ENCODE data around the gene DCDC2.

Gene DCDC2

DNA sequence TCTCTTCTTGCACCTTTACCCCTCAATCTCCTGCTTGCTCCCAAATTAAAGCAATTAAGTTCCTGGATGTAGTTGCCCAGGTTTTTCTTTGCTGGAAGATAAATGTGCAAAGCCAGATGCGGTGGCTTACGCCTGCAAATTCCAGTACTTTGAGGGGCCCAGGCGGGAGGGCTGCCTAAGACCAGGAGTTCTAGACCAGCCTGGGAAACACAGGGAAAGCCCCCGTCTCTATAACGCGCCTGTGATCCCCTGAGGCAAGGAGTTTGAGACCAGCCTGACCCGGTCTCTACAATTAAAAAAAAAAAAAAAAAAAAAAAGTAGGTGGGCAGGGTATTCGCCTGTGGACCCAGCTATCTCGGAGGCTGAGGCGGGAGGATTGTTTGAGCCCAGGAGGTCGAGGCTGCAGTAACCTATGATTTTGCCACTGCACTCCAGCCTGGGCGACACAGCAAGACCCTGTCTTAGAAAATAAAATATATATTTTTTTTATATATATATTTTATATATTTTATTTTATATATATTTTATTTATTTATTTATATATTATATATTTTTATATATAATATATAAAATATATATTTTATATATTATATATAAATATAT is 461 bp upstream of the DCDC2 start:
- Mint-ChIP-seq H3K27ac (no peak overlapping the region), H3K36me3 (no peaks in the 10 kb centered on the region), H3K9me3 (no peaks in the 10 kb centered on the region), H3K27me3 (peaks cover 8% of the 10 kb centered on the region), H3K4me1 (peaks cover 17% of the 10 kb centered on the region), H3K4me3 (peak overlapping the region; percentile 70)
- DNase-seq (ENCODE audit: low spot score in 2 of 2) (no peak), ATAC-seq (ENCODE audit: low read depth) (no peak)

DNA sequence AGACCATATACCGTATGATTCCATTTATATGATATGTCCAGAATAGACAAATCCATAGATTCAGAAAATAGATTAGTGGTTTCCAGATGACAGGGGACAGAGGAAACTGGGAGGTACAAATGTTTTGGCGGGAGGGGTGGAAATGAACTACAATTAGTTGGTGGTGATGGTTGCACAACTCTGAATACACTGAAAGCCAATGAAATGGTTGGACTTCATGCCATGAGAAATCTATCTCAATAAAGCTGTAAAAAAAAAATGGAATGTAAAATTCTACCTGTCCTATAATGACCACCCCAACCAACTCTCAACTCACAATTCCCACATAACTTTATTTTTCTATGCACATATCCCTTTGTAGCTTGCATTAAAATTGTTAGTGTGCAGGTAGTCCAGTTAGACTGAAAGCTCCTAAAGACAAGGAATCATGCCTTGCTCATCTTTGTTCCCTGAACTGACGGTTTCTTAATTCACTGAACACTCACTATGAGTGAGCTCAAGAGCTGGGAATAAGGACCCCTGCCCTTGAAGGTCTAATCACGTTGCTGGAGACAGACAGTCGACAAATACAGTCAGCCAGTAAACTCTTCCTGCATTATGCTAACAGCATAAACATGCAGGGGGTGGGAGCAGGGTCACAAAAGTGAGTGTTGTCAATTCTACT is 1.4 kb downstream of the DCDC2 start:
- no peaks in the 10 kb centered on the region for H3K36me3 Mint-ChIP-seq
- DNase-seq (ENCODE audit: low spot score in 2 of 2) (no peak), ATAC-seq (ENCODE audit: low read depth) (no peak)
- H3K27me3 Mint-ChIP-seq, result peaks cover 4% of the 10 kb centered on the region
- no peak overlapping the region for H3K27ac Mint-ChIP-seq
- peaks cover 17% of the 10 kb centered on the region for H3K4me1 Mint-ChIP-seq
- H3K4me3 Mint-ChIP-seq, result no peak overlapping the region
- H3K9me3 Mint-ChIP-seq, result no peaks in the 10 kb centered on the region

DNA sequence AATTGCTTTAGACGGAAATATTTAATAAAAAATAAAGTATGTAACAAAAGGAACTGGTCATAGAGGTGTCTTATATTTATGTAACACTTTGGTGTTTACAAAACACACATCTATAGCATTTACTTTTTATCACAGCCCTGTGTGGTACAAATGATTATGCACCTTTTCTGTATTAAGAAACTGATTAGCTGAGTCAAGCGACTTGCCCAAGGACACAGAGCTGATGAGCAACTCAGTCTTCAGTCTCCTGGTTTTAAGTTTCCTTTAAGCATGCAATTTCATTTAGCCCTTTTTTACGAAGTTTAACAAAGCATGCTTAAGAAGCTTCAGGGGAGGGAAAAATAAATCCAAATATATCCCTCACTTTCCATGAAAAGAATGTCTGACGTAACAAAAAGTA is 2.5 kb downstream of the DCDC2 start:
- peaks cover 8% of the 10 kb centered on the region for H3K27me3 Mint-ChIP-seq
- no peak for DNase-seq (ENCODE audit: low spot score in 2 of 2)
- H3K36me3 Mint-ChIP-seq, result no peaks in the 10 kb centered on the region
- H3K4me3 Mint-ChIP-seq, result no peak overlapping the region
- no peak overlapping the region for H3K27ac Mint-ChIP-seq
- H3K9me3 Mint-ChIP-seq, result no peaks in the 10 kb centered on the region
- no peak for ATAC-seq (ENCODE audit: low read depth)
- H3K4me1 Mint-ChIP-seq, result peaks cover 16% of the 10 kb centered on the region

DNA sequence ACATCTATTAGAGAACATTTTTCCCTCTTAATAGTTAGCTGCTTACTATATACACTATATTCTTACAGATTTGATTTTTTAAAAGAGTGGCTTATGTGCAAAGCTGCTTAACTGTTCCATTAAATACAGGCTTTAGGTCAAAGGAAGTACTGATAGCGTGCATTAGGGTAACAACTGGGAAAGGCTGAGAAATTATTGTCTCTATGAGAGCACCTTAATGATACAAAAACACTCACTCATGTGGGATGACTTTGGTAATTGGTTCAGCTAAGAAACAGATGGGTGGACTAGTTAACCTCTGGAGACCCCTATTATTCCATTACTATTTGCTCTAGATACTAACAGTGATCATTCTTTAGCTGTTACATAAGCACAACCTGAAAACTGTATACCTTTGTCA is 4.0 kb downstream of the DCDC2 start:
- H3K4me3 Mint-ChIP-seq, result no peak overlapping the region
- peaks cover 8% of the 10 kb centered on the region for H3K4me1 Mint-ChIP-seq
- H3K36me3 Mint-ChIP-seq, result no peaks in the 10 kb centered on the region
- DNase-seq (ENCODE audit: low spot score in 2 of 2), result no peak
- no peaks in the 10 kb centered on the region for H3K9me3 Mint-ChIP-seq
- peaks cover 12% of the 10 kb centered on the region for H3K27me3 Mint-ChIP-seq
- H3K27ac Mint-ChIP-seq, result no peak overlapping the region
- no peak for ATAC-seq (ENCODE audit: low read depth)

DNA sequence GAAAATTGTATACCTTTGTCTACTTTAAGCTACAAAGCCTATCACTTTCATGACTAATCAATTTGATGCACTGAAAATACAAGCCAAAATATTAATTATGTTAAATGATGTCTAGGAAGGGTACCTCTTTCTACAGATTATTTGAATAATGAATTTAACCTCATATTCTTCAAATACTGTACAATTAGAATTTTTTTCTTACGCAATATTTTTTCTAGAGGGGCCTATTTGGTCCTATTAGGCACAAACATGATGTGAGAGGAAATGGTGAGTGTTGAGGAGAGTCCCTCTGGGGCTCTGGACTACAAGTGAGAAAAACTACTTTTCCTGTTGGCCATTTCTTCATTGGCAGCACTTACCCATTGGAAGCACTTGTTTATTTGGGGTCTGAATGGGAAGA is 5.4 kb downstream of the DCDC2 start:
- no peak for ATAC-seq (ENCODE audit: low read depth)
- Mint-ChIP-seq H3K27ac (no peak overlapping the region), H3K27me3 (peaks cover 10% of the 10 kb centered on the region), H3K9me3 (no peaks in the 10 kb centered on the region), H3K4me1 (peaks cover 2% of the 10 kb centered on the region), H3K36me3 (no peaks in the 10 kb centered on the region), H3K4me3 (no peak overlapping the region)
- DNase-seq (ENCODE audit: low spot score in 2 of 2), result no peak

DNA sequence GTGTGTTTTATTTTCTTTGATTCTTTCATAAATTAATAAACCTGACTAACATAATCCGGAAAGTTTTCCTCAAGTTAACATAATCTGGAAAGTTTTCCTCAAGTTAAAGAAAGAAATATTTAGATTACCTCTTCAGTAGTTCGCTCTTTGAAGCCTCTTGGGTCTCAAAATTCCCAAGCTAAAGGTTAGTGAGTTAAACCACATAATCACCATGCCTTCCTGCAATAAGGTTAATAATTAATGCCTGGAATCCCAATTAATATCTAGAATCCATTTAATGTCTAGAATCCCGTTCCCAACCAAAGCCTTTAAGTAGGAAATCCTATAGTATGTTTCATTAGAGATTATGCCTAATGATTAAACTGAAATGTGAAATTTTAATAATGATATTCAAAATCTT is 12.9 kb downstream of the DCDC2 start:
- no peaks in the 10 kb centered on the region for H3K4me1 Mint-ChIP-seq
- H3K9me3 Mint-ChIP-seq, result no peaks in the 10 kb centered on the region
- no peak overlapping the region for H3K27ac Mint-ChIP-seq
- no peaks in the 10 kb centered on the region for H3K36me3 Mint-ChIP-seq
- no peak overlapping the region for H3K4me3 Mint-ChIP-seq
- ATAC-seq (ENCODE audit: low read depth), result no peak
- no peak for DNase-seq (ENCODE audit: low spot score in 2 of 2)
- peaks cover 22% of the 10 kb centered on the region for H3K27me3 Mint-ChIP-seq

DNA sequence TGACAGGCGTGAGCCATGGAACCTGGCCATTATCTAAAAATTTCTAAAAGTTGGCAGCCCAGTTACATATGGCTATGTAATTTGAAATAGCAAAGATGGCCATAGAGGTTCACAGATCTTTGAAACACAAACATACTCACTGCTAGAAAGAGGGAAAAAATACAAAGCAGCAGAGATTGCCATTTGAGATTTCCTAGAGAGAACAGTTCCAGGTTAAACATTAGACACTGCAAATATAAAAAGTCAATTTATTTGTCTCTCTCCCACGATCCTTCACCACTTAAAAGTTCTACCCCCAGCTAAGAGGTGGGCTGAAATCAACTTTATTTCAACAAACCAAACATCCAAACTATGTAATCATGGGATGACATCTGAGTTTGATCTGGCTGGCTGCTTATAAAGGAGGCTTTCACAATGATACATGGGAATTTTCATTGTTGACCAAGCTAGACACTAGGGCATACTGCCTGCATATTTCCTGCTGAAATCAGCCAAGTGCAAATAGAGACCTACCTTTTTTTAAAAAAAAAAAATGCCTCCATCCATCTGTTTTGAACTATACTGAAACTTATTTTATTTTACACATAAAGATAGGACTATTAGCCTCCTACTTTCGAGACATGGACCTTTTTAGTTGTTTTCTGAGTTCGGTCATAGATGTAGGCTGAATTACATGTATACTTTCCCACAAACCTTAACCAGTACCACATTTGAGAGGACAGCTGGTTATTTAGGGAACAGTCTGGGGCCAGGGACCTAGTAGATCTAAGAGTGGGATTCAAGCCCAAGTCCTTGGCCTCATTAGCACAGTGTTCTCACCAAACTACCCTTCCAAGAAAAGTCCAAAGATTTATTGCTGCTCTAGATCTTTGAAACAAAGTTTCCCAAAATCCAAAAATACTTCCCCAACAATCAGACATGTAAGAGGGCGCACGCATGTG is 16.6 kb downstream of the DCDC2 start:
- Mint-ChIP-seq H3K36me3 (peaks cover 2% of the 10 kb centered on the region), H3K27me3 (peaks cover 16% of the 10 kb centered on the region), H3K4me1 (no peaks in the 10 kb centered on the region), H3K9me3 (peaks cover 10% of the 10 kb centered on the region), H3K27ac (no peak overlapping the region), H3K4me3 (no peak overlapping the region)
- DNase-seq (ENCODE audit: low spot score in 2 of 2) (no peak), ATAC-seq (ENCODE audit: low read depth) (no peak)

DNA sequence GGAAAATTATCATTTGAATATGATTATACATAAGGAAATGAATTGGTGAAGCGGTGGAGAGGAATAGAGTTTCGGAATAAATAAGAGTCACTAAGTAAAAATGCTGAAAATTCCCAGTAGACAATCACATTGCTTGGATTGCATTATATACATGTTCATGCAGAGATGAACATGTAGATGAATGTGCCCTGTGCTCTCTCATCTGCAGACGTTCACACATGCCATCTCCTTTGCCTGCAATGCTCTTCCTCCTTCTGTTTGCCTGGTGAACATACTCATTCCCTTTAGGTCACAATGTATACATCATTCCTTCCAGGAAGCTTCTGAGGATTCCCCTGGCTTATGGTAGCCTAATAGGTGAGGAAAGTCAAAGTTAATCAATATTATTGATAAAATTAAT is 17.9 kb downstream of the DCDC2 start:
- Mint-ChIP-seq H3K4me3 (no peak overlapping the region), H3K9me3 (peaks cover 10% of the 10 kb centered on the region), H3K27ac (no peak overlapping the region), H3K4me1 (no peaks in the 10 kb centered on the region), H3K27me3 (peaks cover 13% of the 10 kb centered on the region), H3K36me3 (peaks cover 2% of the 10 kb centered on the region)
- no peak for ATAC-seq (ENCODE audit: low read depth)
- DNase-seq (ENCODE audit: low spot score in 2 of 2), result no peak

DNA sequence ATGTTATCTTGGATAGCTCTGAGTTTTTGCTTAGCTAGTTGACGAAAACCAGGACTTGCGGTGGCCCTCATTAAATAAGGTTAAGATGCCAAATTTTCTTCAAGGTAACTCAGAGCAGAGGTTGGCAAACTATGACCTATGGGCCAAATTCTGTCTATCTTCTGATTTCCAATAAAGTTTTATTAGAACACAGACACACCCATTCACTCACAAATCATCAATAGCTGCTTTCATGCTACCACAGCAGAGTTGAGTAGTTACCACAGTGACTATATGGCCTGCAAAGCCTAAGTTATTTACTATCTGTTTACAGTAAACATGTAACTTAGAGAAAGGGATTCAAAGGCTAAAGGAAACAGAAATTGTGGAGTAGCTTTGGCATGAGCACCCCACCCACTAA is 23.6 kb downstream of the DCDC2 start:
- DNase-seq (ENCODE audit: low spot score in 2 of 2) (no peak), ATAC-seq (ENCODE audit: low read depth) (no peak)
- H3K9me3 Mint-ChIP-seq, result peaks cover 10% of the 10 kb centered on the region
- H3K4me1 Mint-ChIP-seq, result no peaks in the 10 kb centered on the region
- H3K27me3 Mint-ChIP-seq, result peaks cover 6% of the 10 kb centered on the region
- H3K36me3 Mint-ChIP-seq, result peaks cover 2% of the 10 kb centered on the region
- H3K27ac Mint-ChIP-seq, result no peak overlapping the region
- no peak overlapping the region for H3K4me3 Mint-ChIP-seq

DNA sequence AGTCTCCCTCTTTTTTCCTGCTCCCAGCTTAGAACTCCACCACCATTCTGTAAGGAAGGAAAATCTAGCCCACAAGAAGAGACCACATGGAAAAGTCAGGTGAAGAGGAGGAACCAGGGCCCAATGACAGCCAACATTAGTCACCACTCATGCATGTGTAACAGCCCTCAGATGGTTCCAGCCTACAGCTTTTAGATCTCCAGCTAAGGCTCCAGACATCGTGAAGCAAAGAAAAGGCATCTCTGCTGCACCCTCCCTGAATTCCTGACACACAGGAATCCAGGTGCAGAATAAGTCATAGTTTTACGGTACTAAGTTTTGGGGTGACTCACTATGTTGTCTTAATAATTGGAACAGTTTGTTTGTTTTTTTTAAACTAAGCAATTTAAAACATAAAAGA is 25.5 kb downstream of the DCDC2 start:
- DNase-seq (ENCODE audit: low spot score in 2 of 2), result no peak
- no peak for ATAC-seq (ENCODE audit: low read depth)
- Mint-ChIP-seq H3K36me3 (no peaks in the 10 kb centered on the region), H3K4me3 (no peak overlapping the region), H3K9me3 (no peaks in the 10 kb centered on the region), H3K4me1 (no peaks in the 10 kb centered on the region), H3K27ac (no peak overlapping the region), H3K27me3 (peaks cover 3% of the 10 kb centered on the region)

DNA sequence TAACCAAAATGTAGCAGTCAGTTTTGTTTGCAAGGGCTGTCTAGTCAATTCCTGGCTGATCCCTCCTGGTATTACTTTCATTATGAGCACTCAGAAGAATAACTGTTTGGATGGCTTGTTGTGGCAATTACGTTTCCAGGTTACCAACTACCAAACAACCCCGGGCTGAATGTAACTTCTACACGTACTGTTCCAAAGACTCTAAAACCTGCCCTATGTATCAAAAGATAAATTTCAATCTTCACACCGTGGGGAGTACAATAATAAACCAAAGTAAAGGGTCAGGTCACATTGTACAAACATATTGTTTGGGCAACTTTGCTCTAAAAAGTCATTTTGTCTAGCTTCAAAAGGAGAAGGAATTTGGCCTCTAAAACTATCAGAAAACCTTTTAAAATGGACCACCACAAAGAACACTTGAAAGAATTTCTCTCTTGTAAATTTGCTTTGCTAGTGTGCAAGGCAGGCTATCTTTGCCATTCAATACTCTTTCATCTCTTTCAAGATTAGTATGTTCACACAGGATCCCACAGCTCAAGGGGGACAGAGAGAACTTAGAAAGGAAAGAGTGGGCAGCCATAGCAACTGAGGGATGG is 27.6 kb downstream of the DCDC2 start:
- H3K27me3 Mint-ChIP-seq, result peaks cover 6% of the 10 kb centered on the region
- H3K36me3 Mint-ChIP-seq, result no peaks in the 10 kb centered on the region
- H3K27ac Mint-ChIP-seq, result no peak overlapping the region
- DNase-seq (ENCODE audit: low spot score in 2 of 2), result no peak
- no peak overlapping the region for H3K4me3 Mint-ChIP-seq
- H3K9me3 Mint-ChIP-seq, result no peaks in the 10 kb centered on the region
- ATAC-seq (ENCODE audit: low read depth), result no peak
- no peaks in the 10 kb centered on the region for H3K4me1 Mint-ChIP-seq

DNA sequence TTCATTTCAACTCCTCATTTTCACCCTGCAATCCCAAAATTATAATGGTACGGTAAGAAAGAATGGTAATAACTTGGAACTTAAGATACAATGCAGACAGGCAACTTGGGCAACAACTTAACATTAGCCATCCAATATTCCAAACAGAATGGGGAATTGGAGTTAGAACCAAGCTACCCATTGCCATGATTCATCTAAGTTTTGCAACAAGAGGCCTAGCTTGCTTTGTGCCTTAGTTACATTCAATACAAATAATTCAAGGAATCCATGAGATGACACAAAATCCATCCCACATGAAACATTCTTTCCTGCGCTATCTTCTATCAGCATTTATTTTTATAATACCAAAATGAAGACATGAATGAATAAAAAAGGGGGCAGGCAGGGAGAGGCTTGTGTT is 28.4 kb downstream of the DCDC2 start:
- Mint-ChIP-seq H3K27me3 (peaks cover 6% of the 10 kb centered on the region), H3K9me3 (no peaks in the 10 kb centered on the region), H3K36me3 (no peaks in the 10 kb centered on the region), H3K4me3 (no peak overlapping the region), H3K4me1 (no peaks in the 10 kb centered on the region), H3K27ac (no peak overlapping the region)
- DNase-seq (ENCODE audit: low spot score in 2 of 2) (no peak), ATAC-seq (ENCODE audit: low read depth) (no peak)

DNA sequence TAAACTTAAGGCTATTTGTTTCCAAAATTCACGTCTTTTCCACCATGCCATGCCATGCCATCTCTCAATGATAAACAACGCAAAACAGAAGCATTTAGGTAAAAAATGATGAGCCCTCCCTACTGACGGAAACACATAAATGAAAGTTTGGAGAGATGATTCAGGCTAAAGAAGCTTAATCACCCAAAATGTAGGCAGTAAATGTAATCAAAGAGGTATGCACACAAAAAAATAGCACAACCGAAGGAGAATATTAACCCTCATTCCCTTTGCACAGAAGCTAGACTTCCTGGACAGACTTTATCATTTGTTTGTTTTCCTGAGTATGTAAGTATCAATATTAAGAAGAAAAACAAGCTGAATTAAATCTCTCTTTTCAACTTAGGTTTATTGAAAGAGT is 28.8 kb downstream of the DCDC2 start:
- no peaks in the 10 kb centered on the region for H3K4me1 Mint-ChIP-seq
- H3K9me3 Mint-ChIP-seq, result no peaks in the 10 kb centered on the region
- ATAC-seq (ENCODE audit: low read depth) (no peak), DNase-seq (ENCODE audit: low spot score in 2 of 2) (no peak)
- H3K36me3 Mint-ChIP-seq, result no peaks in the 10 kb centered on the region
- H3K4me3 Mint-ChIP-seq, result no peak overlapping the region
- H3K27me3 Mint-ChIP-seq, result peaks cover 6% of the 10 kb centered on the region
- H3K27ac Mint-ChIP-seq, result no peak overlapping the region

DNA sequence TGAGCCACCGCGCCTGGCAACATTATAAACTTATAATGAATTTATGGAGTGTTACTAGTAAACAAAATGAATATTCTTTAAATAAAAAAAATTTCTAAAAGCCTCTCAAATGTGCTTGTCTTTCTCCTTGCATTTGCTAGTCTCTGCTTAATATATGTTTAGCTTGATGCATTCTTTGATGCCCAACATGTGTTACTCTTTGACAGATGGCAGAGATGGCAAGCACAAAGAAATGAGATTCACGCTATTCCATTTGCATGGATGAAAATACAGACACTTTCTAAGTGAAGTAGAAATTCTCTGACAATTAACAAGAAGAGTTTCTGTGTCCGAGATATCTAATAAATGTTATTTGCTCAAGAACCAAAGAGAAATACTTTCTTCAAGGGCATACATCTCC is 30.1 kb downstream of the DCDC2 start:
- Mint-ChIP-seq H3K9me3 (no peaks in the 10 kb centered on the region), H3K4me1 (no peaks in the 10 kb centered on the region), H3K4me3 (no peak overlapping the region), H3K27me3 (peaks cover 5% of the 10 kb centered on the region), H3K36me3 (no peaks in the 10 kb centered on the region), H3K27ac (no peak overlapping the region)
- ATAC-seq (ENCODE audit: low read depth) (no peak), DNase-seq (ENCODE audit: low spot score in 2 of 2) (no peak)
